Anterior cingulate cortex (tissue), 58 donors: ENCODE measurements around the gene POU4F1.
"Not testable (repeated sequence)": the region's sequence is repeated elsewhere in the genome, so short reads cannot be mapped to it uniquely, and the experiment has no call there.

Experiments
- DNase-seq, 58 donors: peaks; one replicate each; lab custom pipeline; 2025; lab: John Stamatoyannopoulos, UW

Gene POU4F1, protein sequence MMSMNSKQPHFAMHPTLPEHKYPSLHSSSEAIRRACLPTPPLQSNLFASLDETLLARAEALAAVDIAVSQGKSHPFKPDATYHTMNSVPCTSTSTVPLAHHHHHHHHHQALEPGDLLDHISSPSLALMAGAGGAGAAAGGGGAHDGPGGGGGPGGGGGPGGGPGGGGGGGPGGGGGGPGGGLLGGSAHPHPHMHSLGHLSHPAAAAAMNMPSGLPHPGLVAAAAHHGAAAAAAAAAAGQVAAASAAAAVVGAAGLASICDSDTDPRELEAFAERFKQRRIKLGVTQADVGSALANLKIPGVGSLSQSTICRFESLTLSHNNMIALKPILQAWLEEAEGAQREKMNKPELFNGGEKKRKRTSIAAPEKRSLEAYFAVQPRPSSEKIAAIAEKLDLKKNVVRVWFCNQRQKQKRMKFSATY

DNA sequence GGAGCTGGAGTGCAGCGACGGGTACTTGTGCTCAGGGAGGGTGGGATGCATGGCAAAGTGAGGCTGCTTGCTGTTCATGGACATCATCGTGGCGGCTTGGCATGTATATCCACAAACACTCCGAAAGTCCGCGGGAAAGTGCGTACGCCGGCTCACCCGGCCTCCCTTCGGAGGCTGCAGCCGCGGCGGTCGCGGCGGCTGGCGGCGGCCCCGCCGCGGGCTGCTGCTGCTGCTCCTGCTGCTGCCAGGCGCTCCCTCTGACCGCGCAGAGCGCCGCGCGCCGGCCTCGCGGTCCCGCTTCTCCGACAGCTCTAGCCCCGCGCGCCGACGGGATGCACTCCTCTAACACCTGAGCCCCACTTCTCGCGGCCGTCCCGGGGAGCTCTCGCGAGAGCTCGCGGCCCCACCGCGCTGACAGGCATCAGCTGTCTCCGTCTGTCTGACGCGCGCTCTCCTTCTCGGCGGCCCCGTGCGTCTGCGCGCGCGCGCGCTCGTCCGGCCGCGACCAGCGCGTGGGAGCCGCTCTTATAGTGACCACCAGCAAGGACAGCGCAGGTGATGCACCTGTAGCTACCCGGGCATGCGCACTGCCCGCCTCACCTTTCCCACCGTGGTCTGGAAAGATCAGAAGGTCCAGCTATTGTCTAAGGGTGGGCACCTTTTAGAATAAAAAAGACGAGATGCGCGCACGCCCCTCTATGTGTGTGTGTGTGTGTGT lies at the start of gene POU4F1:
POU4F1 (minus strand) TSS at position 313 of the 718 bp plus-strand sequence; CDS start at position 87, 226 bp downstream.
- peak in 1 of 58 donors; percentile 4 for DNase-seq

DNA sequence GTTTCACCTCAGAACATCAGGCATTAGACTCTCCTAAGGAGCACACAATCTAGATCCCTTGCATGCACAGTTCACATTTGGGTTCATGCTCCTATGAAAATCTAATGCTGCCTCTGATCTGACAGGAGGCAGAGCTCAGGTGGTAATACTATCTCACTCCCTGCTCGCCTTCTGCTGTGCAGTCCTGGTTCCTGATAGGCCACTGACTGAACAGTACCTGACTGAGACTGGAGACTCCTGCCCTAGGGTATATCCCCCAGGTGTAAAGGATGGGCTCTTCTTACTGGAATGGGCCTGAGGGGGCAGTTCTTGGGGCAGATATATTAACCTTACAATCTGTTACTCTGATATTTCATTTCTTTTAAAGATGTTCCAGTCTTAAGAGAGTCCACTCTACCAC lies 49.3 kb upstream of the POU4F1 start:
- no peak for DNase-seq

DNA sequence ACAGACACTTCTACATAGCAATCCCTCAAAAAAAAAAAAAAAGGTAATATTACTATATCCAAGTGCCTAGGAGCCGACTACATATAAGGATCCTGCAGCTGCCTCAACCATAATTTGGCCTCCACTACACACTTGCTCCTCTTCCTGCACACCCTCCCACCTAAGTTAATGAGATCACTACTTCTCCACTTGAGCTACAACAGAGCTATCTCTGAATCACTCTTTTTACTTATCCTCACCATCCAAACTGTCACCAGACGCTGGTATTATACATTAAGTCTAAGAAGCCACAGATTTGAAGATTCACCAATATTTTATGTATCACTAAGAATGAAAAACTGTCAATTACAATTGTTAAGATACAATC lies 47.3 kb upstream of the POU4F1 start:
- no peak for DNase-seq

DNA sequence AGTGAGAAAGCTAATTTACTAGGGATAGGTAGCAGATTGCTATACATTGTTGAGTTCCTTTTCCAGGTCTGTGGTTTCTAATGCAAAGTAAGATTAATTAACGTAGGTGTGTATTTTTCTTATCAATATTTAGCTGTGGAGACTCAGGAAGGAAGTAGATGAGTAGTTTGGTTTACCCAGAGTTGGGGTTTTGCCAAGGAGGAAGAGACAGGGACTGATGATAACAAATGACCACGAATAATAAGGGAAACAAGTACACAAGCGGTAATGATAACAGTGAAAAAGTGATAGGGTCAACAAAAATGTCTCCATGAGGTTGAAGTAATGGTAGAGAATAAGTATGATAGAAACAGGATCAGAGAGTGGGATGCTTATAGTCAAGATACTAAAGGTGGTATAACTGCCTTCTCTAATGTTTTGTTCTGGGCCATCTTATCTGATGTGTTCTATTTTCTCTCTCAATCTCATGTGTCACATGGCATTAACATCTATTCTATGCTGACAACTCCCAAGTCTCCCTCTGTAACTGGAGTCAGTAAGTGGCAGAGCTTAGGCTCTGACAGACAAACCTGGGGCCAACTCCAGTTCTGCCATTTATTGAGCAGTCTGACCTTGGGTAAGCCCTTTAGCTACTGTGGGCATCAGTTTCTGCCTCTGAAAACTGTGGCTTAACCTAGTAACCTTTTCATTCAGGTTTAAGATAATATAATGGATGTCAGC lies 46.8 kb upstream of the POU4F1 start:
- DNase-seq, result no peak

DNA sequence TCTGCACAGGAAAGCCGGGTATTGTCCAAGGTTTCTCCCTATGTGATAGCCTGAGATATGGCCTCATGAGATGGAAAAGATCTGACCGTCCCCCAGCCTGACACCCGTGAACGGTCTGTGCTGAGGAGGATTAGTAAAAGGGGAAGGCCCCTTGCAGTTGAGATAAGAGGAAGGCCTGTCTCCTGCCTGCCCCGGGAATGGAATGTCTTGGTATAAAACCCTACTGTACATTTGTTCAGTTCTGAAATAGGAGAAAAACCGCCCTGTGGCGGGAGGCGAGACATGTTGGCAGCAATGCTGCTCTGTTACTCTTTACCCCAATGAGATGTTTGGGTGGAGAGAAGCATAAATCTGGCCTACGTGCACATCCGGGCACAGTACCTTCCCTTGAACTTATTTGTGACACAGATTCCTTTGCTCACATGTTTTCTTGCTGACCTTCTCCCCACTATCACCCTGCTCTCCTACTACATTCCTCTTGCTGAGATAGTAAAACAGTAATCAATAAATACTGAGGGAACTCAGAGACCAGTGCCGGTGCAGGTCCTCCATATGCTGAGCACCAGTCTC lies 43.8 kb upstream of the POU4F1 start:
- not testable (repeated sequence) for DNase-seq

DNA sequence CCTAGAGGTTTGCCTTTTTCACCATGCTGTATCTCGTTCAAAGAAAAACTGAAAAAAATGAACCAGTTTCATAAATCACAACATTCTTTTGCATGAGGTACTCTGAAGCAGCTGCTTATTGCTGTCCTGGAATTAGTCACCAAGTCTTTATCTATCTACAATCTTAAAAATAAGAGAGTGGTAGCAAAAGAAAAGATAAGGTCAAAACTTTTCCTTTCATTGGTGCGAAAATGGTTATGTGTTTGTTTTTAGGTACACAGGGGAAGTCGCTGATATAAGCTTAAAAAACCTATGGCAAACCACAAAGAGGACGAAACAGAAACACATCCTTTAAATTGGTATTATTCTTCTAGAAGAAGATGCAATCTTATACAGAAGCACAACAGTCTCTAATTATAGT lies 34.9 kb upstream of the POU4F1 start:
- DNase-seq, result no peak

DNA sequence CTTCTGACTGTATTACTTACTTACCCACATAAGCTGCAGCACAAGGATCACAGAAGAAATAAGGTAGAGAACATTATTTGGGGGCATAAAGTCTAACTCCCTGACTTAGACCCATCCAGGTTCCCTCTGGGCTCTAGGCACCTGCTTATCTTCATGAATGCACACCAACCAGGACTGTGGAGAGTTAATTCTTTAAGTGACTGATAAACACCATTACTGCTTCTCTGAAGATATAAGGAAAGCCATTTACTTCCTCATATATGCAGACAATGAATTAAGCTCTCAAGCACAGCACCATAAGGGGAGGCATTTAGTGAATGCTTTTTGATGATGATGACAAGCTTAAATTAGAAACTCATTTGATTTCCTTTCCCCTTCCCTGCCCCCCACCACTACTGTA lies 33.1 kb upstream of the POU4F1 start:
- DNase-seq, result no peak

DNA sequence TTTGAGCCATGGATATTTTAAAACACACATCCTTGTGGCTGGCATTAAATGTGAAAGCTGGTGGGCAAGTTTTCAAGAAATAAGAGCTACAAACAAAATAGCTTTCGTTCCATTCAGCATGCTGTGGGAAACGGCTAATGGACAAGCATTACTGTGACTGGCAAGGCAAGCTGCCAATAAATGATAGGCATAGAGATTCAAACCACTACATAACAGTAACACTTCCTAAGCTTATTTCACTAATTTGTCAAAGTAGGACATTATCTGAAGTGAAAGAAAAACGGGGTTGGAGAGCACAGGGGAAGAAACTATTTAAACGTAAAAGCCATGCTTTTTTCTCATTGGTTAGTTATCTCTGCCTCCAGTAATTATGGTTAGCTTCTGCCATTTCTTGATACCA lies 29.6 kb upstream of the POU4F1 start:
- DNase-seq, result no peak

DNA sequence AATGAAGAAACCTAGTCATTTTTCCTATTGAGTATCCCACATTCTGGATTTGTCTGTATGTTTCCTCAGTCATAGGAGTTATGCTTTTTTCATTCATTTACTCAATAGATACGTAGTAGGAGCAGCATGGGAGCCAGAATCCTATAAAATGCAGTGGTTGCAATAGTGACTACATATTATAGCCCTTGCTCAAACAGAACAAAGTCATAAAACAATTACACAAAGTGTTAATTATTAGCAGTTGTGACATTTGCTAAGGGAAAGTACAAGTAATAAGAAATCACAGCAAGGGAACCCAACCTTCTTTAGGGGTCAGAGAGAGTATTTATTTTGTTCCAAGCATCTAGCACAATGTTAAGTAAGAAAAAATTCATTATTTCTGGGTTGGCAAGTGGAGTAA lies 27.7 kb upstream of the POU4F1 start:
- DNase-seq, result no peak

DNA sequence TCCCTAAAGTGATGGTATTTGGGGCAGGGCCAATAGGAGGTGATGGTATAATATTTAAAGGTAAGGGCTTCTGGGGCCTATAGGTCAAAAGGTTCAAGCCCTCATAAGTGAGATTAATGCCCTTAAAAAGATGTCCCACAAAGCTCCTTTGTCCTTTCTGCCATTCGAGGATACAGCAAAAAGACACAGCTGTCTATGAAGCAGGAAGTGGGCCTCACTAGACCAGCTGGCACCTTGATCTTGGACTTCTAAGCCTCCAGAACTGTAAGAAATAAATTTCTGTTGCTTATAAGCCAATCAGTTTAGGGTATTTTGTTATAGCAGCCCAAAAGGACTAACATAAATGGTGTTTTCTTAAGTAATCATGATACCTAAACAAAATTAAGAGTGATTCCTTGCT lies 27.2 kb upstream of the POU4F1 start:
- DNase-seq, result no peak

DNA sequence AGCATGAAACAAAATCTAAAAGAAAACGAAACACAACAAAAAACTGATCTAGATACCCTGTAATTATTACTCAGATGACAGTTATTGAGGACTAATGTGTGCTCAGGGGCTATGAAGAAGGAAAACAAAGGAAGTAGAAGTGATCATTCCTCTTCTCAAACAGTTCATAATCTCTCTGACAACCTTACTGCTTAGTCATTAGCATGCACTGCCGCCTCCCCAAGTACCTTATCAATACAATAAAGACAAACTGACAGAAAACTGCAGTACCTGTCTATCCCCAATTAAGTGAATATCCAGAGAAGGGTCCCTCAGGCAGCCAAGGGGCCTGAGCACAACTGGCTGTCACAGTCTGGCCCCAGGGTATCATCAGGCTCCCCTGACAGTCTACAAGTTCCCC lies 22.0 kb upstream of the POU4F1 start:
- no peak for DNase-seq

DNA sequence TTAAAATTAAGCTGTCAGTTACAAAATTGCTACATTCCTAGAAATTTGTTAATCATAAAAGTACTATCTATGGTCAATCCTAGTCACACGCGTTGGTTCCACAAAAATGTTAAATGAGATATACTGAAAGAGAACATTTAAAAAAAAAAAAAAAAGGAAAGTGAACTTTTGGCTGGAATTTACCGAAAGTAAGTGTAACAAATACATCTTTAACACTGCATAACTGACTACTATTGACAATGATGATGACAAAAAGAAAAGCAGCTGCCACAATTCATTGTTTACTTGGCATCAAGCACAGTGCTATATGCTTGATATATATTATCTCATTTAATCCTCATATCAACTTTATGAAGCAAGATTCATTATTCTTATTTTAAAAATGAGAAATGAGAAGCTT lies 19.8 kb upstream of the POU4F1 start:
- DNase-seq, result no peak

DNA sequence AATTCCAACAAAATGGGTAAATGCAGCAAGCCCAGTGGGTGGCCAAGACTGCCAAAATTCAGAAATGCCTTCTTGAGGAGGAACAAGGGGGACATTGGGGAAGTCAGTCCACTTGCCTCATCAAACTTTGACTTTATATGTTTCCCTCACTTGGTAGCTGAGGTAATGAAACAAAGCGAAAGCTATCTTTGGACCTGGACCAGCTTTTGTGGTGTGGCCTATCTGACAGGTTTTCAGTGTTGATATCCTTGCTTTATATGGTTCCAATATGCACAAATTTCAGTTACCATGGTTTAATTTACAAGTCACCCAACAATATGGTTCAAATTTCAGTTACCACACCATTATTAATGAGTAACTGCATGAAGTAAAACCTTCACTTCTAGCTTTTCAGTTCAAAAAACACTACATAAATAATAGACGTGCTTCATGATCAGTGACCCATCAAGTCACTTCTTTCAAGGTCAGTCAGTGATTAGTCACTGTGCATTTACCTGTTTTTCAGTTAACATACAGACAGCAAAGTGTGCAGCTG lies 17.7 kb upstream of the POU4F1 start:
- DNase-seq, result no peak

DNA sequence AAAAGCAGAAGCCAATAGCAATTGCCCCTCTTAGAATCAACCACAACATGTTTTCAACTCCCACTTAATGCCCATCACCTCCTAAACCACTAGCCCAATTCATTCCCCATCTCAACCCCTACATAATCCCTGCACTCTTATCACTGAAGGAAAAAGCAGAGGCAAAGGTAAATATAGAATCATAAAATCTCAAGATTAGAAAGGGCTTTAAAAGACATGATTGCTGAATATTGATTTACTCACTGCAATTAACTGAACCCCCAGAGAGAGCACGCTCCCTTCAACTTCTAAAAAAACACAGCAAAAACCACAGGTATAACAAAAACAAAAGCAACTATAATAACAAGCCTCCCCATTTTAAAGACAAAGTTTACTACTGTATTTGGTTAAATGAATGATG lies 15.1 kb upstream of the POU4F1 start:
- DNase-seq, result no peak

DNA sequence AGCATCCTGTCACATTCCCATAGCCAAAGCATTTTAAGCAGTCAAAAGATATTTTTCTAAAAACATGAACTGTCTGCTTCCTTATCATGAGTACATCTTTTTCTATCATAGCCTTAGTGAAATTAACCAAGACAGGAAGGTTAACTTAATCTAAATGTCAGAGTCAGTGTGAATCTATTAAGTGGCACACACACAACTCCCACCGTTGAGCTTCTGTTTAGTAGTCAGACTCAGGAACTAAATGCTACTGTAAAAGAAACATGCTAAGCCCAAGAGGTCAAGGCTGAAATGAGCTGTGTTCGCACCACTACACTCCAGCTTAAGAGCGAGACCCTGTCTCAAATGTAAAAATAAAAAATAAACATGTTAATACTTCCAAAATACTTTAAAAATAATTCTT lies 7.7 kb upstream of the POU4F1 start:
- no peak for DNase-seq

DNA sequence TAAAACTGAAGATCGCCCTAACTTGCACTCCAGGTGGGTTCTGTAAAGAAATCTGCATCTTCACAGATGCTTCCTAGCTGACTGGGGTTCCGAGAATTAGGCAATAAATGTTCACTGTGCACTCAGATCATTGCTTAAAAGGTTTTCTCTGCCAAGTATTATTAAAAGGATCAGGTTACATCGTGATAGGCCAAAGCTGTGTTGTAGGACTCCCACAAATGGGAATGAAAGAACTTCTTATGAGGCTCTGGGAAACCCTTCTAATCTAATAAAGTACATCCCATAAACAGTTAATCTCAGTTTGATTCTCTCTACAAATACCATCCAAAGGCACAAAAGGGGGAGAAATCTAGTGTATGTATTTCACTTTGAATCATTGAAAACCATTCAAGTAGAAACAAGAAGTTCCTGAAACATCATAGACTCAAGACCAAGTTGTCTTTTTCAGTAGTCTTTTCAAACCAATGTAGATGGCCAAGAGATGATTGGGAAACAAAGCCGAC lies 7.1 kb upstream of the POU4F1 start:
- no peak for DNase-seq

DNA sequence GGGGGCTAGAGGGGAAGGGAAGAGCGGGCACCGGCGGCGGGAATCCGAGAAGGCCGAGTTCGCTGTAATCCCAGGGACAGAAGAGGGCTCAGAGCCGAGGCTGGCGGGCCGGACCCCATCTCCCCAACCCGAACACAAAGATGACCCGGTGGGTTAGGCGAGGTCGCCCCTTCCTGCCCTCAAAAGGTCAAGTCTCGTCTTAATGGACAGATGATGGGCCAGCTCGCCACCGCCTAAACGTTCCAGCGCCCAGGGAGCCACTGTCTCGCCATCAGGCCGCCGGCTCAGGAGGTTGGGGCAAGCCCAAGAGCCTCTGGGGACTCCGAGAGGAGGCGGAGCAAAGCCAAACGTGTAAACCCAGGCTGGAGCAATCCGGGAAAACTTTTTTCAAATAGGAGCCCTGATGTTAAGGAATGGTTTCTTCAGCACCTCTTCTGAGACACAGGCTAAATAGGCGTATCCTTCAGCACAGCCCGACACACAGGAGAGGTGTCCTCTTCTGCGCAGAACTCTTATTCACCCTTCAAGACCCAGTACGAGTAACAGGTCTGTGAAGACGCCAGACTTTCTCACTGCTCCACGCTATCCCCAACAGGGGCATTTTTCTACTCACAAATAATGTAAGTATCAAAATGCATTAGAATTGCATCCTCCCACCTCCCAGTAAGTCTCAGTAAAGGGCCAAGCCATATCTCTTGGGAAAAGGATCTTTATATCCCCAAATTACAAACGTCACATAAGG lies 6.3 kb upstream of the POU4F1 start:
- DNase-seq, result no peak

DNA sequence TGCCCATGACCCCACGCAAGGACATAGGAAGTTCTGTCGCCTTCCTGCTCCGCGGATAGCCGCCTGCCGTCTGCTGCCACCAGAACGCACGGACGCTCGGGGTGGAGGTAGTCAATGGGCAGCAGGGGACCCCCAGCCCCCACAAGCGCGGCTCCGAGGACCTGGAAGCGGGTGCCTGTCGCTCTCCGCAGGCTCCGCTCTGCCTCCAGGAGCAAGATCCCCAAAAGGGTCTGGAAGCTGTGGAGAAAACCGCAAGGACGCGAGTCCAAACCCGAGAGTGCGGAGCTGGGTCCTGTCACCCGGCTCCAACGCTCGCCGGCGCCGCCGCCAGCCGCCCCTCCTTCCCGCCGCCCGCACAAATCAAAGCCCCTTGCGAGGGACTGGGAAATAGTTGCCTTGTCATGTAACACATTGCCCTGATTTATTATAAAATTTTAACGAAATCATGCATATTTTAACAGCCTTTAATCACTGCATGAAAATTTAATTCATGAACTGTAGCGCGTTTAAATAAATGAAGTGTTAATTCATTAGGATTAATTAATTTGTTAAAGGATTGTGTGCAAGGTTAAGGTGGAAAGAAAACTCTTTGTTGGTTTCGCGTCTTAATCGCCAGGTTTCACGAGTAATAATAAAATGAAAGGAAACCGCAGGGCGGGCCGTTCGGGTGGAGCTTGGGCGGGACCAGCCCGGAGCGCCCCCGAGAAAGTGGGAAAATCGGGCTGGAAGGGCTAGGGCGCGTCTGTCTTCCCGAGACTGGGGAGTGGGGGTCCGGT lies 5.5 kb upstream of the POU4F1 start:
- DNase-seq, result no peak

DNA sequence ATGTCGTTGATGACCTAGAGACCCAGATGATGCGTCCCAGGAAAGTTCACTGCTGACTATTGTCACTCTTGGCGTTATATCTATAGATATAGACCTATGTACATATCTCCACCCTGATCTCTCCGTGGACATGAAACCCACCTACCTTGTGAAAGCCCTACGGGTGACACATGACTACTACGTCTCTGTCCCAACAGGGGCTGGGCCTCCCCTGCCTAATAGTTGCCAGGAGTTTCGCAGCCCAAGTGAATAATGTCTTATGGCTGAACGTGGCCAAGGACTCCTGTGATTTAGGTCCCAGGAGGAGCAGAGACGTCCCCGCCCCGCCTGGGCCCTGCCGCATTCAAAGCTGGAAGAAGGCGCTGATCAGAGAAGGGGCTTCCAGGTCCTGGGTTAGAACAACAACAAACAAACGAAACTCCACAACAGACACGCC lies 4.9 kb upstream of the POU4F1 start:
- no peak for DNase-seq
